ENCODE data around the gene NCKAP5. TPM values are rescaled to one million over a fixed set of nuclear protein-coding genes. Genes with fewer than 3 reads are reported as not detected.

Gene NCKAP5
- total RNA-seq, 1 donor from 2014 or later = 0.46 TPM

DNA sequence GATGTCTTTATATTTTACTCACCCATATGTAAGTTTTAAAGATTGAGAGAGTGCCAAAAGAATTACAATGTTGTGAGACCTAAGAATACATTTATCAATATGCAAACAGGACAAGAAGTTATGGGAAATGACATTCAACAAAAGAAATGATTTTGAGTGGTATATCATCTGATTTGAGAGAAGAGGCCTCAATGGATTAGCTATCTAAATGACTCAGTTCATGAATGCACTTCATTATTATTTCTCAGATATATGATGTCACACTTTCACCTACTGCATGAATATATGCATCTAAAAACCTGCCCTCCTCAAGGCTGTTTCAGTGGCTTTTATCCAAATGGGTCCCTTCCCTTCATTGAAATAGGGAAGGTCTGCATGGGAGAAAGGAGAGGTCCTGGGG lies 769.9 kb downstream of the NCKAP5 start:
- Mint-ChIP-seq H3K4me3 (ENCODE audit: unreplicated experiment) (no peak overlapping the region), H3K36me3 (ENCODE audit: unreplicated experiment) (no peaks in the 10 kb centered on the region), H3K27me3 (ENCODE audit: unreplicated experiment) (no peaks in the 10 kb centered on the region), H3K9me3 (ENCODE audit: unreplicated experiment) (no peaks in the 10 kb centered on the region), H3K4me1 (ENCODE audit: unreplicated experiment) (no peaks in the 10 kb centered on the region), H3K27ac (ENCODE audit: unreplicated experiment) (no peak overlapping the region)
- TF ChIP-seq, protein P1, sequence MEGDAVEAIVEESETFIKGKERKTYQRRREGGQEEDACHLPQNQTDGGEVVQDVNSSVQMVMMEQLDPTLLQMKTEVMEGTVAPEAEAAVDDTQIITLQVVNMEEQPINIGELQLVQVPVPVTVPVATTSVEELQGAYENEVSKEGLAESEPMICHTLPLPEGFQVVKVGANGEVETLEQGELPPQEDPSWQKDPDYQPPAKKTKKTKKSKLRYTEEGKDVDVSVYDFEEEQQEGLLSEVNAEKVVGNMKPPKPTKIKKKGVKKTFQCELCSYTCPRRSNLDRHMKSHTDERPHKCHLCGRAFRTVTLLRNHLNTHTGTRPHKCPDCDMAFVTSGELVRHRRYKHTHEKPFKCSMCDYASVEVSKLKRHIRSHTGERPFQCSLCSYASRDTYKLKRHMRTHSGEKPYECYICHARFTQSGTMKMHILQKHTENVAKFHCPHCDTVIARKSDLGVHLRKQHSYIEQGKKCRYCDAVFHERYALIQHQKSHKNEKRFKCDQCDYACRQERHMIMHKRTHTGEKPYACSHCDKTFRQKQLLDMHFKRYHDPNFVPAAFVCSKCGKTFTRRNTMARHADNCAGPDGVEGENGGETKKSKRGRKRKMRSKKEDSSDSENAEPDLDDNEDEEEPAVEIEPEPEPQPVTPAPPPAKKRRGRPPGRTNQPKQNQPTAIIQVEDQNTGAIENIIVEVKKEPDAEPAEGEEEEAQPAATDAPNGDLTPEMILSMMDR (IDR thresholded peaks at IDR 0.05) = no peak
- no peak for DNase-seq (ENCODE audit: extremely low spot score, unreplicated experiment)

DNA sequence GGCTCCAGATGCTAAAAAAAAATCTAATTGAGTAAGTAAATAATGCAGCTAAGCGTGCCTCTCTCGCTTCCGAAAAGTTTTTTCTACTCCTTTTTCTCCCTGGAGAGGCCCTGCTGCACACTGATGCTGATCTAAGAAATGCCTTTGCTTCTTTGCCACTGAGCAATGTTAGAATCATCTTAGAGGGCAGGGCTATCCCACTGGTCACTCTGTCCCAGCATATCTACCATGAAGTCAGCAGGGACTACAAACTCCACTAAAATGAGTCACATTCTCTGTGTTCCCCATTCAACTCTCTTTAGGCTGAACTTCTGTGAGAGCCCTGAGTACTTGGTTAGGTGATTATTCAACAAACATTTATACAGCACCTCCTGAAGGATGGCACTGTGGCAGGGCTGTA lies 770.7 kb downstream of the NCKAP5 start:
- Mint-ChIP-seq H3K9me3 (ENCODE audit: unreplicated experiment) (no peaks in the 10 kb centered on the region), H3K27ac (ENCODE audit: unreplicated experiment) (no peak overlapping the region), H3K4me1 (ENCODE audit: unreplicated experiment) (no peaks in the 10 kb centered on the region), H3K4me3 (ENCODE audit: unreplicated experiment) (no peak overlapping the region), H3K36me3 (ENCODE audit: unreplicated experiment) (no peaks in the 10 kb centered on the region), H3K27me3 (ENCODE audit: unreplicated experiment) (no peaks in the 10 kb centered on the region)
- no peak for DNase-seq (ENCODE audit: extremely low spot score, unreplicated experiment)
- TF ChIP-seq, protein P1 (IDR thresholded peaks at IDR 0.05) = no peak

DNA sequence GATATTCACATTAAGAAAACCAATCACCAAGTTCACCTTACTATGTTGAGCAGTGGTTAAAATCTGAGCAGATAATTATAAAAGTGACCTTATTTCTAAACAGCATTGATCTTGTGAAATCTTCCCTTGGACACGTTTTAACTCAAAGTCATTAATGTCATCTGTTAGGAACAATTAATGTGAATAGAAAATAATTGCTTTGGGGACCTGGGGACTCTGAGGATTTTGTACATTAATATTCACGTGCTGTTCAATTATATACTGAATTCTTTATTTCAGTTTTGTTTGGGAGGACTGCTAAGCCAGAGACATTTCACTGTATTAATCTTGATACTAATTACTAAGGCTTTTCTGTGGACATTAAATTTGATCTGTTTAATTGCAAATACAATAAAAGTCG lies 771.2 kb downstream of the NCKAP5 start:
- DNase-seq (ENCODE audit: extremely low spot score, unreplicated experiment) = no peak
- Mint-ChIP-seq H3K4me1 (ENCODE audit: unreplicated experiment) (no peaks in the 10 kb centered on the region), H3K27ac (ENCODE audit: unreplicated experiment) (no peak overlapping the region), H3K36me3 (ENCODE audit: unreplicated experiment) (no peaks in the 10 kb centered on the region), H3K4me3 (ENCODE audit: unreplicated experiment) (no peak overlapping the region), H3K9me3 (ENCODE audit: unreplicated experiment) (peaks cover 2% of the 10 kb centered on the region), H3K27me3 (ENCODE audit: unreplicated experiment) (no peaks in the 10 kb centered on the region)
- TF ChIP-seq, protein P1 (IDR thresholded peaks at IDR 0.05) = no peak

DNA sequence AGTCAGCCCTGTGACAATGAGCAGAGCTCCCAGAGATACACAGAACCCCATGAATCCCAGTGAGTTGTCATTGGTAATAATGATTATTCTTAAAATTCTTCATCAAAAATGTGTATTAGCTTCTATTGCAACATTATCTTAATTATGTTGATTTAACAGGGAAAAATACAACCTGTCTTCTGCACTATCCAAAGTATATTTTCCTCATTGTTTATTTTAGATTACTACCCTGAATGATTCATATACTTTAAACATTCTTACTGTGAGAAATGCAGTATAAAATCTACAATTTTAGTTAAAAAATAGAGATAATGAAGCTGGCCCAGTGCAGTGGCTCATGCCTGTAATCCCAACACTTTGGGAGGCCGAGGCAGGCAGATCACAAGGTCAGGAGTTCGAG lies 773.0 kb downstream of the NCKAP5 start:
- H3K27me3 Mint-ChIP-seq (ENCODE audit: unreplicated experiment) = no peaks in the 10 kb centered on the region
- no peaks in the 10 kb centered on the region for H3K36me3 Mint-ChIP-seq (ENCODE audit: unreplicated experiment)
- TF ChIP-seq, protein P1 (IDR thresholded peaks at IDR 0.05) = no peak
- no peak for DNase-seq (ENCODE audit: extremely low spot score, unreplicated experiment)
- peaks cover 5% of the 10 kb centered on the region for H3K9me3 Mint-ChIP-seq (ENCODE audit: unreplicated experiment)
- no peak overlapping the region for H3K27ac Mint-ChIP-seq (ENCODE audit: unreplicated experiment)
- H3K4me3 Mint-ChIP-seq (ENCODE audit: unreplicated experiment) = no peak overlapping the region
- no peaks in the 10 kb centered on the region for H3K4me1 Mint-ChIP-seq (ENCODE audit: unreplicated experiment)

DNA sequence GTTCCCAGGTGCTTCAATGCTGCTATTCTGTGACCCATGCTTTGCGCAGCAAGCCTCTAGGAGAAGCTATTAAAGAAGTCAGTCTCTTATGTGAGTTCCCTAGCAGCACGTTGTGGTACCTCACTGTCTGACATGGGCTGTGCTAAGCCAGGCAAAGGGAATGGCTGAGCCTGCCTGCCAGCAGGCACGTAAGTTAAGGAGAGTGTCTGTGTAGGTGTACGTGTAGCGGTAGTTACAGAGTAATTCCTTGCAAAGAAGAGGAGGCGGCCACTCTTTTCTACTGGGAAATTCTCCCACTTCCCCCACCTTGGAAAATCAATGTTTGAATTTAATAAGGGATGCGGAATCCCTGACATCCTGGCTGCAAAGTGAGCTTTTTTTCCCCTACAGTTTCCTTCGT lies 774.7 kb downstream of the NCKAP5 start:
- Mint-ChIP-seq H3K36me3 (ENCODE audit: unreplicated experiment) (no peaks in the 10 kb centered on the region), H3K4me1 (ENCODE audit: unreplicated experiment) (no peaks in the 10 kb centered on the region), H3K27me3 (ENCODE audit: unreplicated experiment) (no peaks in the 10 kb centered on the region), H3K4me3 (ENCODE audit: unreplicated experiment) (no peak overlapping the region), H3K9me3 (ENCODE audit: unreplicated experiment) (peaks cover 5% of the 10 kb centered on the region), H3K27ac (ENCODE audit: unreplicated experiment) (no peak overlapping the region)
- no peak for DNase-seq (ENCODE audit: extremely low spot score, unreplicated experiment)
- TF ChIP-seq, protein P1 (IDR thresholded peaks at IDR 0.05) = no peak

Data from osteocyte (in vitro differentiated cells).